ENCODE results near the gene MTERF4. TPM values are rescaled to one million over a fixed set of nuclear protein-coding genes. Genes with fewer than 3 reads are reported as not detected.
A peak's percentile ranks its signal among the peaks of the same experiment; 100 is the strongest.

Gene MTERF4
- total and polyA plus RNA-seq, 2 of the 13 experiments (the other 11 are each of a cell fraction or from before 2014, with no cell fraction given): 50.5 to 59.8 TPM

DNA sequence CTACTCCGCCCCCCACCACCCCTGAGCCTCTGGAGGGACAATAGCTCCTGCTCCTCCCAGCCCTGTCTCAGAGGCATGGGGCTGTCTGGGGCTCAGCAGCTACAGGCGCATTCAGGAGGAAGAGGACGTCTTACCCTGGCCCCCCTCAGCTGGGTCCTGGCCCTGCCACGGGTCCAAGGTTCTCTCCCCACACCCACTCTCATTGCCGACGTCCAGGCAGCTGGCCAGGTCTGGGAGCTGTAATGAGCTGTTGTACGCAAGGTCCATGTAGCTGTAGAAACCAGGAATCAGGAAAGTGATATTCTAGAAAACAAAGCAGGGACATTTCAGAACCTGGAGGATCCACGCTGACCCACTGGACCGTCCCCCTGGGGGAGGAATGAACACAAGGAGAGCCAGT lies 33.6 kb upstream of the MTERF4 start (continued):
- 0 out of 4 replicates have a peak, but pooled peaks of 1 of the 2 experiments have one; percentile 36 for TF ChIP-seq EP300 (IDR thresholded peaks at IDR 0.05; ENCODE audit: low read depth in 2 of 2, low read length in 2 of 2)
- no peak for TF ChIP-seq EP300 (CRISPR knock-in tag; IDR thresholded peaks at IDR 0.05; ENCODE audit: borderline replicate concordance)
- 0 out of 2 replicates have a peak, but pooled peaks have one; percentile 42 for TF ChIP-seq MEF2D (CRISPR knock-in tag; IDR thresholded peaks at IDR 0.05)
- TF ChIP-seq RELA (CRISPR knock-in tag; IDR thresholded peaks at IDR 0.05): no peak
- no peak for TF ChIP-seq BRD4 (CRISPR knock-in tag; IDR thresholded peaks at IDR 0.05)
- peak; percentile 32; the same call in 1 of the 2 replicates for TF ChIP-seq SALL1 (CRISPR knock-in tag; IDR thresholded peaks at IDR 0.05)
- TF ChIP-seq MIER3 (CRISPR knock-in tag; IDR thresholded peaks at IDR 0.05; ENCODE audit: borderline replicate concordance): 0 out of 2 replicates have a peak, but pooled peaks have one; percentile 31
- peak; percentile 89 for TF ChIP-seq HNF4A (CRISPR knock-in tag; IDR thresholded peaks at IDR 0.05)
- TF ChIP-seq NR2F6 (IDR thresholded peaks at IDR 0.05): no peak
- peak; percentile 15; the same call in 1 of the 2 replicates for TF ChIP-seq NR2F6 (CRISPR knock-in tag; IDR thresholded peaks at IDR 0.05)
- no peak for TF ChIP-seq ZKSCAN1 (IDR thresholded peaks at IDR 0.05; ENCODE audit: low read length)
- TF ChIP-seq PITX1 (CRISPR knock-in tag; IDR thresholded peaks at IDR 0.05): peak; percentile 41; the same call in 1 of the 2 replicates
- TF ChIP-seq ZNF354B (CRISPR knock-in tag; IDR thresholded peaks at IDR 0.05): no peak
- TF ChIP-seq, protein P1, sequence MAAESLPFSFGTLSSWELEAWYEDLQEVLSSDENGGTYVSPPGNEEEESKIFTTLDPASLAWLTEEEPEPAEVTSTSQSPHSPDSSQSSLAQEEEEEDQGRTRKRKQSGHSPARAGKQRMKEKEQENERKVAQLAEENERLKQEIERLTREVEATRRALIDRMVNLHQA (CRISPR knock-in tag; IDR thresholded peaks at IDR 0.05): no peak
- TF ChIP-seq KDM6A (CRISPR knock-in tag; IDR thresholded peaks at IDR 0.05; ENCODE audit: low read depth): no peak
- TF ChIP-seq, protein P2, sequence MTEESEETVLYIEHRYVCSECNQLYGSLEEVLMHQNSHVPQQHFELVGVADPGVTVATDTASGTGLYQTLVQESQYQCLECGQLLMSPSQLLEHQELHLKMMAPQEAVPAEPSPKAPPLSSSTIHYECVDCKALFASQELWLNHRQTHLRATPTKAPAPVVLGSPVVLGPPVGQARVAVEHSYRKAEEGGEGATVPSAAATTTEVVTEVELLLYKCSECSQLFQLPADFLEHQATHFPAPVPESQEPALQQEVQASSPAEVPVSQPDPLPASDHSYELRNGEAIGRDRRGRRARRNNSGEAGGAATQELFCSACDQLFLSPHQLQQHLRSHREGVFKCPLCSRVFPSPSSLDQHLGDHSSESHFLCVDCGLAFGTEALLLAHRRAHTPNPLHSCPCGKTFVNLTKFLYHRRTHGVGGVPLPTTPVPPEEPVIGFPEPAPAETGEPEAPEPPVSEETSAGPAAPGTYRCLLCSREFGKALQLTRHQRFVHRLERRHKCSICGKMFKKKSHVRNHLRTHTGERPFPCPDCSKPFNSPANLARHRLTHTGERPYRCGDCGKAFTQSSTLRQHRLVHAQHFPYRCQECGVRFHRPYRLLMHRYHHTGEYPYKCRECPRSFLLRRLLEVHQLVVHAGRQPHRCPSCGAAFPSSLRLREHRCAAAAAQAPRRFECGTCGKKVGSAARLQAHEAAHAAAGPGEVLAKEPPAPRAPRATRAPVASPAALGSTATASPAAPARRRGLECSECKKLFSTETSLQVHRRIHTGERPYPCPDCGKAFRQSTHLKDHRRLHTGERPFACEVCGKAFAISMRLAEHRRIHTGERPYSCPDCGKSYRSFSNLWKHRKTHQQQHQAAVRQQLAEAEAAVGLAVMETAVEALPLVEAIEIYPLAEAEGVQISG (CRISPR knock-in tag; IDR thresholded peaks at IDR 0.05): peak; percentile 26; the same call in 1 of the 2 replicates
- TF ChIP-seq MTA1 (CRISPR knock-in tag; IDR thresholded peaks at IDR 0.05; ENCODE audit: borderline replicate concordance): peak; percentile 73; the same call in 1 of the 2 replicates
- TF ChIP-seq SAP130 (CRISPR knock-in tag; IDR thresholded peaks at IDR 0.05; ENCODE audit: low read depth): peak; percentile 60; the same call in 1 of the 2 replicates
- TF ChIP-seq, protein P3, sequence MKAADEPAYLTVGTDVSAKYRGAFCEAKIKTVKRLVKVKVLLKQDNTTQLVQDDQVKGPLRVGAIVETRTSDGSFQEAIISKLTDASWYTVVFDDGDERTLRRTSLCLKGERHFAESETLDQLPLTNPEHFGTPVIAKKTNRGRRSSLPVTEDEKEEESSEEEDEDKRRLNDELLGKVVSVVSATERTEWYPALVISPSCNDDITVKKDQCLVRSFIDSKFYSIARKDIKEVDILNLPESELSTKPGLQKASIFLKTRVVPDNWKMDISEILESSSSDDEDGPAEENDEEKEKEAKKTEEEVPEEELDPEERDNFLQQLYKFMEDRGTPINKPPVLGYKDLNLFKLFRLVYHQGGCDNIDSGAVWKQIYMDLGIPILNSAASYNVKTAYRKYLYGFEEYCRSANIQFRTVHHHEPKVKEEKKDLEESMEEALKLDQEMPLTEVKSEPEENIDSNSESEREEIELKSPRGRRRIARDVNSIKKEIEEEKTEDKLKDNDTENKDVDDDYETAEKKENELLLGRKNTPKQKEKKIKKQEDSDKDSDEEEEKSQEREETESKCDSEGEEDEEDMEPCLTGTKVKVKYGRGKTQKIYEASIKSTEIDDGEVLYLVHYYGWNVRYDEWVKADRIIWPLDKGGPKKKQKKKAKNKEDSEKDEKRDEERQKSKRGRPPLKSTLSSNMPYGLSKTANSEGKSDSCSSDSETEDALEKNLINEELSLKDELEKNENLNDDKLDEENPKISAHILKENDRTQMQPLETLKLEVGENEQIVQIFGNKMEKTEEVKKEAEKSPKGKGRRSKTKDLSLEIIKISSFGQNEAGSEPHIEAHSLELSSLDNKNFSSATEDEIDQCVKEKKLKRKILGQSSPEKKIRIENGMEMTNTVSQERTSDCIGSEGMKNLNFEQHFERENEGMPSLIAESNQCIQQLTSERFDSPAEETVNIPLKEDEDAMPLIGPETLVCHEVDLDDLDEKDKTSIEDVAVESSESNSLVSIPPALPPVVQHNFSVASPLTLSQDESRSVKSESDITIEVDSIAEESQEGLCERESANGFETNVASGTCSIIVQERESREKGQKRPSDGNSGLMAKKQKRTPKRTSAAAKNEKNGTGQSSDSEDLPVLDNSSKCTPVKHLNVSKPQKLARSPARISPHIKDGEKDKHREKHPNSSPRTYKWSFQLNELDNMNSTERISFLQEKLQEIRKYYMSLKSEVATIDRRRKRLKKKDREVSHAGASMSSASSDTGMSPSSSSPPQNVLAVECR (CRISPR knock-in tag; IDR thresholded peaks at IDR 0.05; ENCODE audit: borderline replicate concordance): peak; percentile 38; the same call in 1 of the 2 replicates
- TF ChIP-seq GATAD2A (CRISPR knock-in tag; IDR thresholded peaks at IDR 0.05): peak; percentile 56; the same call in 1 of the 2 replicates
- peak; percentile 22; the same call in 1 of the 2 replicates for TF ChIP-seq MEIS1 (CRISPR knock-in tag; IDR thresholded peaks at IDR 0.05; ENCODE audit: borderline replicate concordance)
- TF ChIP-seq PAWR (CRISPR knock-in tag; IDR thresholded peaks at IDR 0.05; ENCODE audit: borderline replicate concordance): no peak
- peak; percentile 53; the same call in 1 of the 2 replicates for TF ChIP-seq ZNF296 (CRISPR knock-in tag; conservative IDR thresholded peaks at IDR 0.05)
- no peak for TF ChIP-seq REPIN1 (CRISPR knock-in tag; IDR thresholded peaks at IDR 0.05; ENCODE audit: borderline replicate concordance, low read depth)
